ENCODE results near the gene HSPB2.
"Not testable (repeated sequence)": the region's sequence is repeated elsewhere in the genome, so short reads cannot be mapped to it uniquely, and the experiment has no call there.

Gene HSPB2, protein sequence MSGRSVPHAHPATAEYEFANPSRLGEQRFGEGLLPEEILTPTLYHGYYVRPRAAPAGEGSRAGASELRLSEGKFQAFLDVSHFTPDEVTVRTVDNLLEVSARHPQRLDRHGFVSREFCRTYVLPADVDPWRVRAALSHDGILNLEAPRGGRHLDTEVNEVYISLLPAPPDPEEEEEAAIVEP

DNA sequence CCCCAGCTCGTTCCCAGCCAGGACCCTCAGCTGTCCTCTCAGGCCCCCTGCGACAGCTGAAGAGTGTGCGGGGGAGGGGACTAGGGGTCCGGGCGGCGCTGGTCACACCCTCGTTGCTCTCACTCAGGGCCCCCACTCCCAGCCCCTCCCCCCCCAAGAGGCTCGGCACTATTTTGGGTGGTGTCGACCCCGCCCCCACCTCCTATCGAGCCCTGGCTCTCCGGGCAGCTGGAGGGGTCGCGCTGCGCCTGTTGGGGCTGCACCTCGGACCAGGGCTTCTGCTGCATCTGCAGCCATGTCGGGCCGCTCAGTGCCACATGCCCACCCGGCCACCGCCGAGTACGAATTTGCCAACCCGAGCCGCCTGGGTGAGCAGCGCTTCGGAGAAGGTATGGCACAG lies at the start of gene HSPB2:
TSS of gene HSPB2 (plus strand) at position 200 of the 400 bp plus-strand sequence. CDS start at position 296, 96 bp downstream.
- no peak for DNase-seq

DNA sequence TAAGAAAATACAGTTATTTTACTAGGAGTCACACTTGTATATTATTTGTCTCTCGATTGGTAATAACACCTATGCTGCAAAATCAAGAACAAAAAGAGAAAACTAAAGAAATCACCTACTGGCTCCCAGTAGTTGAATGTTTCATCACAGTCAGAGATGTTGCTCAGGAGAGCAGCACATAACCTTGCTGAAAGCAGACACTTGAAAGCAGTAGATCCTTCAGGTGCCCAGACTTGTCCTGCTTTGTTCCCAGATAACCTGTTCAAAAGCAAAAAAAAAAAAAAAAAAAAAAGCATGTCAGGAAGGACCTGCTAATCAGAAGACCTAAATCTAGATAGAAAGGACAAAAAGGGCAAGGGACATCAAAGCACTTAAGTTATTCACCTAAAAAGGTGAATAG lies 42.4 kb upstream of the HSPB2 start:
- DNase-seq: no peak

DNA sequence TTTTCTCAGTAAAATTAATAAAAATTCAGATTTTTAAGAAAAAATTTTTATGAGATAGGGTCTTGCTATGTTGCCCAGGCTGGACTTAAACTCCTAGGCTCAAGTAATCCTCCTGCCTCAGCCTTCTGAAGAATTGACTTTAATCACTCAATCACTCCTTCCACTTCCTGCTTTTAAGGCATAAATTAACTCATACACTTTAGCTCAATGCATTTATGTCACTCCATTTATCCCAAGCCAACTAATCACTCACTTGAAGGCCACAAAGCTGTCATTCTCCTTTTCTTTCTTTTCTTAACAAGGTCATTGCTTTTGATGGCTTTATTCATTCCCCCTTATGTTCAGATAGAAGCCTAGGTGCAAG lies 42.0 kb upstream of the HSPB2 start:
- DNase-seq: no peak

- peak; percentile 84 for DNase-seq
Measured at GRCh38 chr11:111870886-111871692, 41.4 kb upstream of the HSPB2 start, which contains the start of gene ALG9. Gene ALG9, minus strand, starts transcription at chr11:111871581. Its CDS starts 99 bp downstream, at chr11:111871482.

GRCh38 chr11:111871693-111872161 lies 40.8 kb upstream of the HSPB2 start:
- no peak for DNase-seq

GRCh38 chr11:111878385-111878848 lies 34.1 kb upstream of the HSPB2 start:
- DNase-seq: no peak

- peak; percentile 90 for DNase-seq
Measured at GRCh38 chr11:111878849-111879636, 33.5 kb upstream of the HSPB2 start, which contains the start of the genes CFAP68 and FDXACB1. Gene CFAP68, plus strand, starts transcription at chr11:111879541. Its CDS starts 20 bp downstream, at chr11:111879561. Gene FDXACB1, minus strand, starts transcription at chr11:111879165. Its CDS starts 33 bp downstream, at chr11:111879132.

- DNase-seq: no peak
Measured at GRCh38 chr11:111879637-111879960, 32.9 kb upstream of the HSPB2 start.

- DNase-seq: no peak
Measured at GRCh38 chr11:111882202-111882601, 30.3 kb upstream of the HSPB2 start.

- DNase-seq: not testable (repeated sequence)
Measured at GRCh38 chr11:111885053-111885452, 27.5 kb upstream of the HSPB2 start.

- no peak for DNase-seq
Measured at GRCh38 chr11:111886032-111886431, 26.5 kb upstream of the HSPB2 start.

DNA sequence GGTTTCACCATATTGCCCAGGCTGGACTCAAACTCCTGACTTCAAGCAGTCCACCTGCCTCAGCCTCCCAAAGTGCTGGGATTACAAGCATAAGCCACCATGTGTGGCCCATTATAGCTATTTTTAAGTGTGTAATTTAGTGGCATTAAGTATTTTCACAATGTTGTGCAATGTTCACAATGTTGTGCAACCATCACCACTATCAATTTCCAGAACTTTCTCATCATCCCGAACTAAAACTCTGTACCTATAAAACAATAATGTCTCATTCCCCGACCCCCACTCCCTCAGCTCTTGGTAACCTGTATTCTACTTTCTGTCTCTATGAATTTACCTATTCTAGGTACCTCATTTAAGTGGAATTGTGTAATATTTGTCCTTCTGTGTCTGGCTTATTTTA lies 25.7 kb upstream of the HSPB2 start:
- DNase-seq: no peak

GRCh38 chr11:111905411-111905810 lies 7.1 kb upstream of the HSPB2 start:
- DNase-seq: no peak

DNA sequence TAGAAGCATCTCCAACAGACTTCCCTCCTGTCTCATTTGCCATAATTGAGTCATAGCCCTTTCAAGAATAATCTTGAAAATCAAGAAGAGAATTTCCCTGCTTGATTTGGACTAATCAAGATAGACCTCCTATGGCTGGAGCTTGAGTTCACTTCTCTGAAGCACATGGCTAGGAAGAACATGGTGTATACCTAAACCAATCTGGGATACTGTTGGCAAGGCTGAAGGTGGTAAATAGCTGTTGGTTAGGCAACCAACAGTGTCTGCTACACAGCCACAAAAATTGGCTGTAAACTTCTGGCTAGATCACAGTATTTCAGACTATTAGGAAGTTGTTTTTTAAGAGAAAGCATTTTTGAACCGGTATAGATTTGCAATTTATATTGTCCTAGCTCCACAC lies 5.9 kb upstream of the HSPB2 start:
- DNase-seq: no peak

GRCh38 chr11:111908639-111909305 lies 3.8 kb upstream of the HSPB2 start:
- DNase-seq: no peak

- DNase-seq: no peak
Measured at GRCh38 chr11:111909378-111909777, 3.2 kb upstream of the HSPB2 start.

DNA sequence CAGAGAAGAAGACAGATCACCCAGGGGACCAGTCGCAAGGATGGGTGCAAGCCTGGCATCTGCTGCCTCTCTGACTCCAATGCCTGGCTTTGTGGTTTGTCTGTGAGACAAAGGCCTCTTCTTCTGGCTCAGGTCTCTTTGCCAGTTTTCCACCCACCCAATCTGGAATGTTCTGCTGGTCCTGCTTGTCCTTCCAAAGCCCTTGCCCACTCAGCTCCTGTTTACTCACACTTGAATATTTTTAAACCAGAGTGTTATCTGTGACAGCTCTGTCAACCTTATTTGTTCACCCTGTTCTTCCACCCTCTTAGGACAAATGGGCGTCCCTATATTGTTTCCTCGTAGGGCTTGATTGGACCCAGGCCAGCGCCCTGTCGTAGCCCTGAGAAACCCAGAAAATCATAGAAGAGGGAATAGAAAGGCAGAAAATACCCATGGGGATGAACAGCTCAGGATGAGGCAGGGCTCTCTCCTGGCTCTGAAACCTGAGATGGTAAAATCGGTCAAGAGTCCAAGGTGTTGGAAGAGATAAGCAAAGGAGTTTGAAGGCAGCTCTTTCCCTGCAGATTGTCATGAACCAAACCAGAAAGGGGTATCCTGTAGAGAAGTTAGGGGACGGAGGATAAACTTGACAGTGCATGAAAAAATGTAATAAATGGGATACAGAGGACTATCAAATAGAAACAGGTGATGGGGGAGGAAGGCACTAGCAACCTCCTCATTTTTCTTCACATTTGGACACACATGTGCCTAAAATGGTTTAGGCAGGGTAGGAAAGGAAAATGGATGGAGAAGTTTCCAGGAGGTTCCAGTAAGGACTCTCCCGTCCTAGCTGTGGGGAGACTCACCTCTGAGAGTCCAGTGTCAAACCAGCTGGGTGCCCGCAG lies 1.6 kb upstream of the HSPB2 start:
- no peak for DNase-seq

DNA sequence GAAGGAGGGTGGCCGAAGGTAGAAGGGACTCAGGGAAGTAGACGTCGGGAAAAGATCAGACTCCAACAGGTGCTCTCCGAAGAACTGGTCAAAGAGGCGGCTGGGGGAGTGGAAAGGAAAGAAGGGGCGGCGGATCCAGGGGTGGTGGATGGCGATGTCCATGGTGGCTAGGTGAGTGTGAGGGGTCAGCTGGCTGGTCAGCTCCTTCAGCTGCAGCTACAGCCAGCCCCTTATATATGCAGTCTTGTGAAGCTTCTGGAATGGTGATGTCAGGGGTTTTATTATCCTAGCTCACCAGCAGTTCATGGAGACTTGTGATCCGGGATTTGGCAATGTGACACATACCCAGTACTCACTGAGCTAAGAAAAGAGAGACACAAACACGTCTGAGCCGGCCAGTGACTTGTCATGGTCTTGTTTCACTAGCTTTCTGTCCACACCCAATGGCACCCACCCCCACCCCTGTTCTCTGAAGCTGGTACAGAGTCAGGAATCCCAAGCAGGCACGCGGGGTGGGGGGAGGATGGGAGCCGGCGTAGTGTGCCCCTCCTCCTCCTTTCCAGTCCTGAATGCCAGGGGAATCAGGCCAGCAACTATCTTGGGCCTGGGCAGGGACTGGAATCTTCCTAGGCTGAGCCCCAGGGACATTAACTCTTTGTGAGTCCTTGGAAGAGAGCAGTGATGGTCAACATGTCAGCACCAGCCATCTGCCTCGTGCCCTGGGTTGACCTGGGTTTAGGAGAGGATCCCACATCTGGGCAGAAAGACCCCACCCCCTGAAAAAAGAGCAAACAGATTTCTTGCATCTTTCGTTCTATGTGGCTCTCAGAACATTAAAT lies 752 bp upstream of the HSPB2 start, which contains the start of gene CRYAB:
TSS of gene CRYAB (minus strand) at position 208 of the 839 bp plus-strand sequence. CDS start at position 162, 46 bp downstream.
- DNase-seq: no peak

DNA sequence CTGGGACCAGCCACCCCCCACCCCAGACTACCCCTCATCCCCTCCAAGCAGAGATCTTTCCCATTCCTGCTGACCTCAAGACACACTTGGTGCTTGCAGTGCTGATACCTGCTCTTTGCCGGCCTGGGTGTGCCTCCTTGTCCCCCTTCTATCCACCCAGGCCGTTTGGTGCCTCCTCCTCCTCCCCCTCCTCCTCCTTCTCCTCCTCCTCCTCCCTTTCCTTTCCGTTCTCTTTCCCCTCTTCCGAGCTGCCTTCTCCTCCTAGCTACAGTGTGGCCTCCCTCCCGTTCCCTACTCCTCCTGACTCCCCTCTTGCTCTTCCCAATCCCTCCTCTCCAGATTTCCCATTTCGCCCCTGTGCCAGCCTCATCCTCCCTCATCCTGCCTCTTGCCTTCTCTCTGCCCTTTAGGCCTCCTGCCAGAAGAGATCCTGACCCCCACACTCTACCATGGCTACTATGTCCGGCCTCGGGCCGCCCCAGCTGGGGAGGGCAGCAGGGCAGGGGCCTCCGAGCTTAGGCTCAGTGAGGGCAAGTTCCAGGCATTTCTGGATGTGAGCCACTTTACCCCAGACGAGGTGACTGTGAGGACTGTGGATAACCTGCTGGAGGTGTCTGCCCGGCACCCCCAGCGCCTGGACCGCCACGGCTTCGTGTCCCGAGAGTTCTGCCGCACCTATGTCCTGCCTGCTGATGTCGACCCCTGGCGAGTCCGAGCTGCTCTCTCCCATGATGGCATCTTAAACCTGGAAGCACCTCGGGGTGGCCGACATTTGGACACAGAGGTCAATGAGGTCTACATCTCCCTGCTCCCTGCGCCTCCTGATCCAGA lies 712 bp downstream of the HSPB2 start:
- no peak for DNase-seq

DNA sequence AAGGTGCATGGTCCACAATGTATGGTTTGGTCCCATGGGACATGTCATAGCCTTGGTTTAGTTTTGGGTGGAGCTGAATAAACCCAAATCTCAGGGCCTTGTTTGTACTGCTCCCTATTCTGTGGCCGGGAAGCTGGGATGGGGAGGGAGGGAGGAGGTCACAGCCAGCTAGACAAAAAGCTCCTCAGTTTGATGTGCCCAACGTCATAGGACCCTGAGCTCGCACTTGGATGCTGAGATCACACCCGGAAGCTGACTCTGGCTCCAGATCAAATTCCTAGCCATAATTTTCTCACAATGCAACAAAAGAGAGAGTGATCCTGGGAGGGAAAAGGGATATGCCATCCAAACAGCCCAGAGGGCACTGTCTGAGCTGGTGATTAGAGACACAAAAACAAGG lies 1.5 kb downstream of the HSPB2 start:
- DNase-seq: no peak

Measured in activated effector memory CD4-positive, alpha-beta T cell treated with Interleukin-2 at 50 U/mL for 16 hours (primary cell).